GM10248 (cell line): ENCODE measurements around the gene EXD2.

Source experiments
- CTCF ChIA-PET: fragments of 300-600 bp; sonication (Branson Sonifier 250); formaldehyde crosslinking; extraction: SDS; loops from one replicate; lab custom pipeline; 2021; ENCODE audit warnings: antibody characterized with exemption; lab: Yijun Ruan, JAX
- POLR2A ChIA-PET: fragments of 350-650 bp; sonication (Branson Sonifier 250); formaldehyde crosslinking; extraction: SDS; loops from one replicate; lab custom pipeline; 2020; ENCODE audit warnings: antibody characterized with exemption; lab: Yijun Ruan, JAX
- DNase-seq: peaks from one replicate; pipeline ENCODE4 v3.0.0; 2012; ENCODE audit errors: extremely low spot score
- TF ChIP-seq, protein P1 (sequence below): IDR thresholded peaks from 2 replicates; pipeline ENCODE4 v1.5.1; 2012; ENCODE audit warnings: mild to moderate bottlenecking, low read depth; ENCODE audit errors: extremely low read depth, missing control alignments, control extremely low read depth

Gene EXD2, protein sequence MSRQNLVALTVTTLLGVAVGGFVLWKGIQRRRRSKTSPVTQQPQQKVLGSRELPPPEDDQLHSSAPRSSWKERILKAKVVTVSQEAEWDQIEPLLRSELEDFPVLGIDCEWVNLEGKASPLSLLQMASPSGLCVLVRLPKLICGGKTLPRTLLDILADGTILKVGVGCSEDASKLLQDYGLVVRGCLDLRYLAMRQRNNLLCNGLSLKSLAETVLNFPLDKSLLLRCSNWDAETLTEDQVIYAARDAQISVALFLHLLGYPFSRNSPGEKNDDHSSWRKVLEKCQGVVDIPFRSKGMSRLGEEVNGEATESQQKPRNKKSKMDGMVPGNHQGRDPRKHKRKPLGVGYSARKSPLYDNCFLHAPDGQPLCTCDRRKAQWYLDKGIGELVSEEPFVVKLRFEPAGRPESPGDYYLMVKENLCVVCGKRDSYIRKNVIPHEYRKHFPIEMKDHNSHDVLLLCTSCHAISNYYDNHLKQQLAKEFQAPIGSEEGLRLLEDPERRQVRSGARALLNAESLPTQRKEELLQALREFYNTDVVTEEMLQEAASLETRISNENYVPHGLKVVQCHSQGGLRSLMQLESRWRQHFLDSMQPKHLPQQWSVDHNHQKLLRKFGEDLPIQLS

DNA sequence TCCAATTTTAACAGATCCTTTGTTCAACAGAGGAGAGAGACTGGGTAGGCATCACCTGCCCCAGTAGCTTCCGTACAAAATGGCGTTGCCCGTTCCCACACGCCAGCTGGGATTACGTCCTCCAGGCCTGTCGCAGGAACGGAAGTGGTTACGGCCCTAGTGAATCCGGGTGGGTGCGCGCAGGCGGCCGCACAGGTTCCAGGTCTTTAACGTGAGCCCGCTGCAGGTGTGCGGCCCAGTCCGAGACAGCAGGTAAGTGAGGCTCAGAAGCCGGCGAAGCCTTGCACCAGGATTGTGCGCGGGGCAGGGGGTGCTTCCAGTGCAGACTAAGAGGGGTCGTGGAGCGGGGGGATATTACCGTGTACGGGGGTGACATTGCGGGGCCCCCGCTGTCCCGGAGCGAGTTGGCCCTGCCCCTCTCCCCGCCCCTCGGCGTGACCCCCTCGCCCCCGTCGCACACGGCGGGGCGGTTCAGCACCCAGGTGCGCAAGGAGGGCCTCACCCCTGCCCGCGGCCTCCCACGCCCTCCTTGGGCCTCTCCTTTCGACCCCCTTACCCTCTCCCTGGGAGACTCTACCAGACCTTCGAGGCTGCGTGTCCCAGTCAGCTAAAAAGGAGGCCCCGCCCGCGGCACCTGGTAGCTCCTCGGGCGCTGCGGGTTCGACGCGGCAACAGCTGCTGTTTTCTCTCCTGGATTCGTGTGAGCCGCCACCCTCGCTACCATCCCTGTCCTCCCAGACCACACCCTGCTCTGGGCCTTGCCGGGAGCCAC is at the start of gene EXD2:
Gene EXD2 (plus strand): TSS at position 159 of the 772 bp plus-strand sequence. CDS start 17,973 bp downstream, outside the sequence.
- ChIA-PET CTCF (interaction anchor here (1.1 to 1.6 kb wide), 5 partner anchors 15 to 62 kb away, joined by 3 to 5 read pairs (median 4); no protein-coding TSS in a partner anchor), POLR2A (no interaction called here)
- TF ChIP-seq, protein P1, sequence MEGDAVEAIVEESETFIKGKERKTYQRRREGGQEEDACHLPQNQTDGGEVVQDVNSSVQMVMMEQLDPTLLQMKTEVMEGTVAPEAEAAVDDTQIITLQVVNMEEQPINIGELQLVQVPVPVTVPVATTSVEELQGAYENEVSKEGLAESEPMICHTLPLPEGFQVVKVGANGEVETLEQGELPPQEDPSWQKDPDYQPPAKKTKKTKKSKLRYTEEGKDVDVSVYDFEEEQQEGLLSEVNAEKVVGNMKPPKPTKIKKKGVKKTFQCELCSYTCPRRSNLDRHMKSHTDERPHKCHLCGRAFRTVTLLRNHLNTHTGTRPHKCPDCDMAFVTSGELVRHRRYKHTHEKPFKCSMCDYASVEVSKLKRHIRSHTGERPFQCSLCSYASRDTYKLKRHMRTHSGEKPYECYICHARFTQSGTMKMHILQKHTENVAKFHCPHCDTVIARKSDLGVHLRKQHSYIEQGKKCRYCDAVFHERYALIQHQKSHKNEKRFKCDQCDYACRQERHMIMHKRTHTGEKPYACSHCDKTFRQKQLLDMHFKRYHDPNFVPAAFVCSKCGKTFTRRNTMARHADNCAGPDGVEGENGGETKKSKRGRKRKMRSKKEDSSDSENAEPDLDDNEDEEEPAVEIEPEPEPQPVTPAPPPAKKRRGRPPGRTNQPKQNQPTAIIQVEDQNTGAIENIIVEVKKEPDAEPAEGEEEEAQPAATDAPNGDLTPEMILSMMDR = no peak
- DNase-seq = peak; percentile 91

DNA sequence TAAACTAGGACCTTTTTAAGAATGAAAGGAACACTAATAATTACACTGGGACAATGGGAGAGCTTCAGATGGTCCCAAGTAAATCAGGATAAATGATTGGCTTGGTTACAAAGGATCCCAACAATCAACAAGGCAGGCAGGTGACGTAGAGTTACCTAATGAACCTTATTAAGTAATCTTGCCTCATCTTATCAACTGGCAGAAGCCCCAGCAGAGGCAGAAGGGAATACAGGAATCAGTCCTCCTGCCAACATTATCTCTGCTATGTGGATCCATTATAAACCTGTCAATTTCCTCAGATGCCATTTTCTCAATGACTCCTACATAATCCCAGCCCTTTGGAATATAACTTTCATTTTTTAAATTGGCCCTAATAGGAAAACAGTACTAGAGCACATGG is 49.7 kb upstream of the EXD2 start:
- no peak for DNase-seq
- TF ChIP-seq, protein P1 = no peak
- CTCF ChIA-PET = interaction anchor here (2.9 to 7.1 kb wide), 2 partner anchors 10 to 11 kb away, joined by 11 to 58 read pairs; no protein-coding TSS in a partner anchor
- POLR2A ChIA-PET = no interaction called here

DNA sequence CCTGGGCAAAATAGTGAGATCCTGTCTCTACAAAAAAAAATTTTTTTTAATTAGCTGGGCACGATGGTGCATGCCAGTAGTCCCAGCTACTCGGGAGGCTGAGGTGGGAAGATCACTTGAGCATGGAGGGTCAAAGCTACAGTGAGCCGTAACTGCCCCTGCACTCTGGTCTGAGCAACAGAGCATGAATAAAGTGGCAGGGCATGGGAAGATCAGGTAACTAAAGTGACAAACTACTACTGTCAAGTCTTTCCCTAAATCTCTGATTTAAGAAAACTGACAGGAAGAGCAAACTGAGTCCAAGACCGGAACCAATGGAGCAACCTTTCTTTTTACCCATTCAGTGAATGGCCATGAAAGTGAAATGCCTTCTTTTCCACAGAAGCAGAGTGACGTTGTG is 49.2 kb upstream of the EXD2 start:
- DNase-seq = no peak
- ChIA-PET POLR2A (no interaction called here), CTCF (interaction anchor here (2.9 to 7.1 kb wide), 2 partner anchors 10 to 11 kb away, joined by 11 to 58 read pairs; no protein-coding TSS in a partner anchor)
- TF ChIP-seq, protein P1 = no peak

DNA sequence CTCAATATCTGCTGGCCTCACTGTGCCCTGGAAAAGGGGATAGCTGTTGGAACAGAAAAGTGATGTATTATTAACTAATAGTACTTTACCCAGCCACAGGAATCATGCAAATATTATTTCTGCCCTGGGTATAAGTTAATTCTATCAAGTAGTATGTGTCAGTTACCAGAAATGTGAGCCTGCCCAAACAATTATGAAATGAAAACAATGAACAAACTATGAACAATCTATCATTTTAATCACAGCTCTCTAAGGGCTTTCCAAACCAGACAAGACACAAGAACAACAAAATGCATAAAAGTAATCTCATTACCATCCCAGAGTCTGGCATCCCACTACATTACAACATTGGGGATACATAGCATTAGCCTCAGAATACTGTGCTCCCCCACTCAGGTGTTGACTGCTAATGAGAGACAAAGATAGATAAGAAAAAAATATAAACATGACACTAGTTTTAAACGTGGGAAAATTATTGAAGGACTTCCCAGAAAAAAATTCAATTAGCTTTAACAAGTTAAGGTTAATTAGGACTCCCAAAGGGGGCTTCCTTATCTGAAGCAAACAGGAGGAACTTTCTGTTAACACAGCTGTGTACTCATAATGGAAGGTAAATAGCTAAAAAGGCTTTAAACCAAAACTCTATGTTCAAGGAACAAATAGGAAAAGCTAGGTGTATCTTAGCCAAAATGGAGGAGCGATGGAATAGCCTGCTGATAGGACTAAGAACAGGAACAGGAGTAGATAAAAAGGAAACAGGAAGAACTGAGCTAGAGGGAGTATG is 41.6 kb upstream of the EXD2 start:
- ChIA-PET CTCF (interaction anchor here (0.9 to 3.2 kb wide), 7 partner anchors 11 to 55 kb away, joined by 3 to 21 read pairs (median 5); partner anchors contain the start of gene EXD2), POLR2A (no interaction called here)
- no peak for DNase-seq
- TF ChIP-seq, protein P1 = no peak

DNA sequence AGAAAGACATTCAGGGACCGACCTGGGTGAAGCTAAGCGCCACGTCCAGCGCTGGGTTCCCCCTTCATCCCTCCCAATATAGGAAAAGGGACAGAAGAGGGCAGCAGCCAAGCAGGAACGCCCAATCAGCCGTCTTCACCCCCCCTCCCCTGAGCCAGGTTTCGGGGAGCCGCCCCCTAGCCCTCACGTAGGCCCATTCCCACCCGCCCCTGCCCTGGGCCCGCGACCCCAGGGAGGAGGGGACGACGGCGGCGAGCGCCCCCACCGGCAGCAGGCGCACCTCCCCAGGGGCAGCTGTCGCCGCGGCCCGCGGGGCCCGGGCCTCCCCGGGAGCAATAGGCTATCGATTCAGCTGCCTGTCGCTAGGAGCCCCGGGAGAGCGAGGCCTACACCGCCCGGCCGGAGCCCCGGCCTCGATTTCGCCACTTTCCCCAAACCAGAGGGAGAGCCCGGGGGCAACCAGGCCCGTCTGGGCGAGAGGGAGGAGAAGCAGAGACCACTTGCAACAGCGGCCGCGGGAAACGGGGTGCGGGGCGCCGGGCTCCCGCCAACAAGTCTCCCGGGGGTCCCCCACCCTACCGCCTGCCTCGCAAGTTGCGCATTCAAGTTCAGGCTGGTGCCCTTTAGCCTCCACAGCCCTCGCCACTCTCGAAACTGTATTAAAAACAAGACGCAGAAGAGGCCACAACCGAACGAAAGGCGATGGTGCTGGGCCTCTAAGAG is 39.7 kb upstream of the EXD2 start:
- peak; percentile 90 for DNase-seq
- ChIA-PET POLR2A (interaction anchor here (1.6 kb wide), 1 partner anchor 246 kb away, joined by 6 read pairs; the partner anchor contains the start of gene ERH), CTCF (interaction anchor here (0.6 to 3.2 kb wide), 15 partner anchors 9 to 105 kb away, joined by 3 to 21 read pairs (median 4); no protein-coding TSS in a partner anchor)
- TF ChIP-seq, protein P1 = peak; percentile 64
